WTC11 (cell line): ENCODE measurements around the gene CAPNS1.

Source experiments
- ATF3 ChIP-seq: sonication (generic); formaldehyde crosslinking; conservative IDR thresholded peaks from 2 replicates; pipeline ENCODE4 v1.8.1; 2022; ENCODE audit warnings: mild to moderate bottlenecking, missing genetic modification reagents
- CTCF ChIP-seq: fragments of 200-600 bp; IDR thresholded peaks from 2 replicates; pipeline ENCODE4 v1.8.0; 2022; ENCODE audit warnings: antibody characterized with exemption
- ERG ChIP-seq: fragments of 250-450 bp; sonication (Bioruptor Pico); IDR thresholded peaks from 2 replicates; pipeline ENCODE4 v1.8.0; 2021; ENCODE audit warnings: mild to moderate bottlenecking
- FOXP1 ChIP-seq: sonication (generic); formaldehyde crosslinking; IDR thresholded peaks from 2 replicates; pipeline ENCODE4 v1.8.0; 2022; ENCODE audit warnings: missing genetic modification reagents, mild to moderate bottlenecking, moderate library complexity, borderline replicate concordance
- GRHL2 ChIP-seq: fragments of 250-450 bp; sonication (Bioruptor Pico); IDR thresholded peaks from 2 replicates; pipeline ENCODE4 v1.8.0; 2022; ENCODE audit warnings: mild to moderate bottlenecking, moderate library complexity; ENCODE audit not compliant: insufficient replicate concordance, severe bottlenecking
- RELA ChIP-seq: sonication (generic); formaldehyde crosslinking; IDR thresholded peaks from 2 replicates; pipeline ENCODE4 v1.8.1; 2022; ENCODE audit warnings: missing genetic modification reagents, mild to moderate bottlenecking, borderline replicate concordance
- ZNF232 ChIP-seq: sonication (generic); formaldehyde crosslinking; IDR thresholded peaks from 2 replicates; pipeline ENCODE4 v1.8.0; 2022; ENCODE audit warnings: mild to moderate bottlenecking, missing genetic modification reagents

- TF ChIP-seq CTCF (no peak), GRHL2 (CRISPR knock-in tag) (no peak), RELA (CRISPR knock-in tag) (no peak), ERG (CRISPR knock-in tag) (no peak), ATF3 (CRISPR knock-in tag) (no peak), ZNF232 (CRISPR knock-in tag) (no peak), FOXP1 (CRISPR knock-in tag) (no peak)
Measured at GRCh38 chr19:36103040-36103626, 36.7 kb upstream of the CAPNS1 start.
